PFSK-1 (cell line): ENCODE measurements around the gene BEGAIN.

Experiments used
- FOXP2 ChIP-seq: optimal IDR thresholded peaks from 2 replicates; pipeline ENCODE3; 2011; ENCODE audit warnings: borderline replicate concordance, control low read depth, inconsistent platforms; ENCODE audit not compliant: insufficient read depth; ENCODE audit errors: extremely low read length, extremely low read depth
- POLR2AphosphoS5 ChIP-seq: IDR thresholded peaks from 2 replicates; pipeline ENCODE4 v1.6.1; 2012; ENCODE audit warnings: low read depth, mild to moderate bottlenecking, control low read depth, low read length, moderate library complexity
- REST ChIP-seq, 2 experiments: IDR thresholded peaks; 2 replicates each; pipeline versions ENCODE4 v1.6.1 to v1.8.0; 2011 to 2012; ENCODE audit warnings: low read depth in 2 of 2, low read length in 2 of 2, control low read depth in 1 of 2, inconsistent platforms in 1 of 2, mild to moderate bottlenecking in 1 of 2, moderate library complexity in 1 of 2; ENCODE audit not compliant: insufficient read depth in 1 of 2
- SIN3A ChIP-seq: IDR thresholded peaks from 2 replicates; pipeline ENCODE4 v1.6.1; 2012; ENCODE audit warnings: mild to moderate bottlenecking, low read length, moderate library complexity, borderline replicate concordance; ENCODE audit not compliant: insufficient read depth
- TAF1 ChIP-seq: IDR thresholded peaks from 2 replicates; pipeline ENCODE4 v1.6.1; 2012; ENCODE audit warnings: low read length, control low read depth, borderline replicate concordance; ENCODE audit not compliant: insufficient read depth

BEGAIN gene

GRCh38 chr14:100567877-100568163 is 19.4 kb downstream of the BEGAIN start:
- TF ChIP-seq FOXP2 = no peak
- TF ChIP-seq REST (IDR thresholded peaks at IDR 0.05; ENCODE audit: insufficient read depth in 1 of 2, low read depth in 2 of 2, low read length in 2 of 2) = no peak
- no peak for TF ChIP-seq TAF1
- no peak for TF ChIP-seq SIN3A
- no peak for TF ChIP-seq POLR2AphosphoS5

GRCh38 chr14:100567009-100567876 is 20.0 kb downstream of the BEGAIN start:
- no peak for TF ChIP-seq FOXP2
- no peak for TF ChIP-seq SIN3A
- TF ChIP-seq REST (IDR thresholded peaks at IDR 0.05; ENCODE audit: insufficient read depth in 1 of 2, low read depth in 2 of 2, low read length in 2 of 2) = no peak
- TF ChIP-seq POLR2AphosphoS5 = no peak
- TF ChIP-seq TAF1 = no peak

- TF ChIP-seq POLR2AphosphoS5 (no peak), SIN3A (no peak), REST (IDR thresholded peaks at IDR 0.05; ENCODE audit: insufficient read depth in 1 of 2, low read depth in 2 of 2, low read length in 2 of 2) (no peak), TAF1 (no peak), FOXP2 (no peak)
These were observed 20.6 kb downstream of the BEGAIN start for GRCh38 chr14:100566586-100566985.

GRCh38 chr14:100566119-100566518 is 21.1 kb downstream of the BEGAIN start:
- no peak for TF ChIP-seq POLR2AphosphoS5
- TF ChIP-seq FOXP2 = no peak
- no peak for TF ChIP-seq TAF1
- TF ChIP-seq REST (IDR thresholded peaks at IDR 0.05; ENCODE audit: insufficient read depth in 1 of 2, low read depth in 2 of 2, low read length in 2 of 2) = no peak
- TF ChIP-seq SIN3A = no peak
